ENCODE data around the gene ODAD2. TPM values are rescaled to one million over a fixed set of nuclear protein-coding genes. Genes with fewer than 3 reads are reported as not detected.

The ODAD2 gene
- total and polyA plus RNA-seq, 2 donors (not counting 3 experiments of a cell fraction or from before 2014, with no cell fraction given) = 1.1 to 4.4 TPM

DNA sequence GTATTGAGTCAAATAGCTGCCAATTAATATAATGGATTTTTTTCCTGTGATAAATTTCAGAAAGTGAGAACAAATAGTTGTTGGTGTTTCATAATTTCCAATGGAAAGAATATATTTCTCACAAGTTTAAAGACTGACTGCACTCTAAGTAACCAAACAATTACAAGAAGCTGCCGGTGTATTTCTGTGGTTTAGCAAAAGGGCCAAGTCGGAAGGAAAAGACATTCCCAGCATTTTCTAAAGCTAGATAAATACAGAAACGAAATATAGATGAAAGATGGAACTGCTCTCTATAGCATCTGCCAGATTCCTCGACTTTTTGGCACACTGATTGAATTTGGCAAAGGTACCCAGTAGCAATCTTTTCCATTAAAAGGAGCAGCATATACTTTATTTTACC, 160.5 kb downstream of the ODAD2 start:
- intact Hi-C loops (cut with micrococcal nuclease) = no loop called here
- FAIRE-seq = no peak

More for the DNA sequence above, 160.5 kb downstream of the ODAD2 start:
- H3K36me3 ChIP-seq (ENCODE audit: control insufficient read depth in 2 of 2, extremely low read depth in 1 of 2, insufficient read depth in 2 of 2, low read length in 2 of 2) = no peaks in the 10 kb centered on the region
- no peak overlapping the region for H3K4me2 ChIP-seq (ENCODE audit: insufficient read depth, low read length)
- H4K20me1 ChIP-seq (replicated peaks; ENCODE audit: control insufficient read depth, extremely low read depth, insufficient read depth, low read length) = no peaks in the 10 kb centered on the region
- H3K27ac ChIP-seq (ENCODE audit: insufficient read depth, low read depth, low read length) = no peak overlapping the region
- TF ChIP-seq, protein P1, sequence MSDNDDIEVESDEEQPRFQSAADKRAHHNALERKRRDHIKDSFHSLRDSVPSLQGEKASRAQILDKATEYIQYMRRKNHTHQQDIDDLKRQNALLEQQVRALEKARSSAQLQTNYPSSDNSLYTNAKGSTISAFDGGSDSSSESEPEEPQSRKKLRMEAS (IDR thresholded peaks at IDR 0.05; ENCODE audit: insufficient read depth, insufficient read length) = no peak
- TF ChIP-seq MYC (IDR thresholded peaks at IDR 0.05; ENCODE audit: low read depth, low read length) = no peak
- no peak for TF ChIP-seq EZH2 (IDR thresholded peaks at IDR 0.05; ENCODE audit: borderline replicate concordance, low read depth, low read length, severe bottlenecking)
- TF ChIP-seq POLR2AphosphoS5 (IDR thresholded peaks at IDR 0.05; ENCODE audit: insufficient read depth, low read depth, low read length) = no peak
- TF ChIP-seq, protein P2, sequence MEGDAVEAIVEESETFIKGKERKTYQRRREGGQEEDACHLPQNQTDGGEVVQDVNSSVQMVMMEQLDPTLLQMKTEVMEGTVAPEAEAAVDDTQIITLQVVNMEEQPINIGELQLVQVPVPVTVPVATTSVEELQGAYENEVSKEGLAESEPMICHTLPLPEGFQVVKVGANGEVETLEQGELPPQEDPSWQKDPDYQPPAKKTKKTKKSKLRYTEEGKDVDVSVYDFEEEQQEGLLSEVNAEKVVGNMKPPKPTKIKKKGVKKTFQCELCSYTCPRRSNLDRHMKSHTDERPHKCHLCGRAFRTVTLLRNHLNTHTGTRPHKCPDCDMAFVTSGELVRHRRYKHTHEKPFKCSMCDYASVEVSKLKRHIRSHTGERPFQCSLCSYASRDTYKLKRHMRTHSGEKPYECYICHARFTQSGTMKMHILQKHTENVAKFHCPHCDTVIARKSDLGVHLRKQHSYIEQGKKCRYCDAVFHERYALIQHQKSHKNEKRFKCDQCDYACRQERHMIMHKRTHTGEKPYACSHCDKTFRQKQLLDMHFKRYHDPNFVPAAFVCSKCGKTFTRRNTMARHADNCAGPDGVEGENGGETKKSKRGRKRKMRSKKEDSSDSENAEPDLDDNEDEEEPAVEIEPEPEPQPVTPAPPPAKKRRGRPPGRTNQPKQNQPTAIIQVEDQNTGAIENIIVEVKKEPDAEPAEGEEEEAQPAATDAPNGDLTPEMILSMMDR (IDR thresholded peaks at IDR 0.05; ENCODE audit: extremely low read depth in 1 of 2, insufficient read depth in 1 of 2, low read depth in 1 of 2, low read length in 2 of 2) = no peak
- no peak for TF ChIP-seq GATA2 (IDR thresholded peaks at IDR 0.05; ENCODE audit: insufficient read depth, insufficient read length, low read depth, low read length)
- TF ChIP-seq JUN (IDR thresholded peaks at IDR 0.05; ENCODE audit: borderline replicate concordance, insufficient read depth, insufficient read length, low read depth) = no peak
- TF ChIP-seq FOS (IDR thresholded peaks at IDR 0.05; ENCODE audit: borderline replicate concordance, insufficient read depth, low read length) = no peak
- no peak for TF ChIP-seq POLR2A (IDR thresholded peaks at IDR 0.05; ENCODE audit: low read depth, low read length)
- H3K79me2 ChIP-seq (ENCODE audit: control insufficient read depth, insufficient read depth, low read length) = no peaks in the 10 kb centered on the region
- H2AFZ ChIP-seq (ENCODE audit: low read depth, low read length) = no peak overlapping the region
- no peak overlapping the region for H3K9ac ChIP-seq (replicated peaks; ENCODE audit: extremely low read depth, insufficient read depth, low read length)
- no peaks in the 10 kb centered on the region for H3K4me1 ChIP-seq (ENCODE audit: control insufficient read depth, extremely low read depth, insufficient read depth, low read length)
- H3K4me3 ChIP-seq (replicated peaks in 1 of 3; ENCODE audit: insufficient read depth in 1 of 3, low read depth in 1 of 3, low read length in 3 of 3) = no peak overlapping the region
- H3K27me3 ChIP-seq (ENCODE audit: control insufficient read depth in 2 of 2, insufficient read depth in 2 of 2, low read length in 2 of 2) = no peaks in the 10 kb centered on the region
- ChIA-PET POLR2A (no interaction called here), CTCF (interaction anchor here (1.0 kb wide), 1 partner anchor 341 kb away, joined by 3 read pairs; no protein-coding TSS in a partner anchor)
- no peaks in the 10 kb centered on the region for H3K9me1 ChIP-seq (replicated peaks; ENCODE audit: control insufficient read depth, extremely low read depth, insufficient read depth, low read length)
- dilution Hi-C loops (cut with MboI; ENCODE audit: extremely low pct_ligation_motif_present, low sequenced_read_pairs) = no loop called here
- no peaks in the 10 kb centered on the region for H3K9me3 ChIP-seq (replicated peaks; ENCODE audit: control insufficient read depth, insufficient read depth, low read length)
- no peak for DNase-seq (ENCODE audit: low read depth, low spot score)
- no TSS peak for BruUV-seq (replicated peaks)
